NCI-H774 (cell line): ENCODE measurements around the gene PMIS2.

Experiments used
- DNase-seq: peaks from one replicate; lab custom pipeline; 2025; lab: John Stamatoyannopoulos, UW

The PMIS2 gene

DNA sequence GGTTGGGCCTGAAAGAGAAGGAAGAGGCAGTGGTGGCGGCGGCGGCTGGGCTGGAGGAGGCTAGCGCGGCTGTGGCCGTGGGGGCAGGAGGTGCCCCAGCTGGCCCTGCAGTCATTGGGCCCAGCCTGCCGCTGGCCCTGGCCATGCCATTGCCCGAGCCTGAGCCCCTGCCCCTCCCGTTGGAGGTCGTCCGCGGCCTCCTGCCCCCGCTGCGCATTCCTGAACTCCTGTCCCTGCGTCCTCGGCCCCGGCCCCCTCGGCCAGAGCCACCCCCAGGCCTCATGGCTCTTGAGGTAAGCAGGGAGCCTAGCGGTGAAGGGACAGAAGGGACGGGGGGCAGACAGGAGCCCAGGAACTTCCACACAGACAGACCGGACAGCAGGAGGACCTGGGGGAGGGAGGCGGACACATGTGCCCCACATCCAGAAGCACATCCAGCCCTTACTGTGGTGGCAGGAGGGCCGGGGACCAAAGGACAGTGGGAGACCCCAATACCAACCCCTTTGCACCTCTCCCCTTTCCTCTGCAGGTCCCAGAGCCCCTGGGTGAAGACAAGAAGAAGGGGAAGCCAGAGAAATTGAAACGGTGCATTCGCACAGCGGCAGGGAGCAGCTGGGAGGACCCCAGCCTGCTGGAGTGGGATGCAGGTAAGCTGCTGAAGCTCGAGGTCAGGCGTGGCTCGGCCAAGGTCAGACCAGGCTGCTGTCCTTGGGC is 47.9 kb downstream of the PMIS2 start:
- no peak for DNase-seq

DNA sequence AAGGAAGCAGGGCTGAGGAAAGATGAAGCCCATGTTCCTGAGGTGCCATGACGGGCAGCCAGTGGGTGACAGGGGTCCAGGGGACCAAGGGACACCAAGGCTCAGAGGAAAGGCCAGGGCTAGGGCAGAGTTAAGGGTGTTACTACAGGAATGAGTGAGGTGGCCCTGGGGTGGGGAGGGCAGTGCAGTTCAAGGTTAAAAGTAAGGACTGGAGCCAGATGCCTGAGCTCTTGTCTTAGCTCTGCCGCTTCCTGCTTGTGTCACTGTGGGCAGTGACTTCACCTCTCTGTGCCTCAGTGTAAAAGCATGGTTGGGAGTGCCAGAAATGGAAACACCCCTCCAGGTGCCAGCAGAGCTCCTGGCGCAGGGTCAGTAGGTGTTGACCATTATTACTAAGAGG is 50.7 kb downstream of the PMIS2 start:
- DNase-seq, result no peak
